BLaER1 (cell line): ENCODE data around the gene MTMR1.

ENCODE experiments used
- H3K27ac ChIP-seq: shearing (Covaris generic); formaldehyde crosslinking; 2 replicates; pipeline ENCODE4 v1.8.1; 2022
- H3K27me3 ChIP-seq: shearing (Covaris generic); formaldehyde crosslinking; 2 replicates; pipeline ENCODE4 v1.8.1; 2022
- H3K36me3 ChIP-seq: shearing (Covaris generic); formaldehyde crosslinking; 2 replicates; pipeline ENCODE4 v1.8.1; 2022
- H3K4me1 ChIP-seq: shearing (Covaris generic); formaldehyde crosslinking; 2 replicates; pipeline ENCODE4 v1.8.1; 2022
- H3K4me2 ChIP-seq: shearing (Covaris generic); formaldehyde crosslinking; 2 replicates; pipeline ENCODE4 v1.8.1; 2022
- H3K4me3 ChIP-seq: shearing (Covaris generic); formaldehyde crosslinking; 2 replicates; pipeline ENCODE4 v1.8.1; 2022
- H3K9ac ChIP-seq: shearing (Covaris generic); formaldehyde crosslinking; 2 replicates; pipeline ENCODE4 v1.8.1; 2022
- H3K9me3 ChIP-seq: shearing (Covaris generic); formaldehyde crosslinking; 2 replicates; pipeline ENCODE4 v1.8.1; 2022
- H4K20me1 ChIP-seq: shearing (Covaris generic); formaldehyde crosslinking; 2 replicates; pipeline ENCODE4 v1.8.1; 2022
- Cebpa-rat ChIP-seq: shearing (Covaris generic); IDR thresholded peaks from 2 replicates; pipeline ENCODE4 v1.8.1; 2022

The MTMR1 gene

GRCh38 chrX:150759568-150760416 lies 66.6 kb downstream of the MTMR1 start:
- no peak overlapping the region for H3K4me2 ChIP-seq
- H3K27me3 ChIP-seq, result no peaks in the 10 kb centered on the region
- H4K20me1 ChIP-seq, result no peaks in the 10 kb centered on the region
- peaks cover 11% of the 10 kb centered on the region; the same call in 1 of the 2 replicates for H3K36me3 ChIP-seq
- no peaks in the 10 kb centered on the region for H3K4me1 ChIP-seq
- no peak overlapping the region for H3K9ac ChIP-seq
- TF ChIP-seq Cebpa-rat, result no peak
- no peak overlapping the region for H3K27ac ChIP-seq
- H3K4me3 ChIP-seq, result no peak overlapping the region
- no peaks in the 10 kb centered on the region for H3K9me3 ChIP-seq

- Histone ChIP-seq H3K4me1 (peaks cover 8% of the 10 kb centered on the region; the same call in 1 of the 2 replicates), H3K9ac (no peak overlapping the region), H3K4me3 (no peak overlapping the region), H3K9me3 (no peaks in the 10 kb centered on the region), H3K27me3 (no peaks in the 10 kb centered on the region), H3K27ac (no peak overlapping the region), H3K4me2 (no peak overlapping the region), H4K20me1 (no peaks in the 10 kb centered on the region), H3K36me3 (peaks cover 6% of the 10 kb centered on the region; the same call in 1 of the 2 replicates)
- no peak for TF ChIP-seq Cebpa-rat
Measured at GRCh38 chrX:150761176-150761818, 68.1 kb downstream of the MTMR1 start.

GRCh38 chrX:150761819-150762216 lies 68.6 kb downstream of the MTMR1 start:
- peaks cover 8% of the 10 kb centered on the region; the same call in 1 of the 2 replicates for H3K4me1 ChIP-seq
- TF ChIP-seq Cebpa-rat, result no peak
- no peaks in the 10 kb centered on the region for H3K27me3 ChIP-seq
- no peak overlapping the region for H3K4me2 ChIP-seq
- no peak overlapping the region for H3K9ac ChIP-seq
- peaks cover 4% of the 10 kb centered on the region; the same call in 1 of the 2 replicates for H3K36me3 ChIP-seq
- H3K9me3 ChIP-seq, result no peaks in the 10 kb centered on the region
- H3K27ac ChIP-seq, result no peak overlapping the region
- no peak overlapping the region for H3K4me3 ChIP-seq
- H4K20me1 ChIP-seq, result no peaks in the 10 kb centered on the region

GRCh38 chrX:150762258-150763165 lies 69.3 kb downstream of the MTMR1 start:
- Histone ChIP-seq H3K9me3 (no peaks in the 10 kb centered on the region), H3K27ac (no peak overlapping the region), H4K20me1 (no peaks in the 10 kb centered on the region), H3K27me3 (no peaks in the 10 kb centered on the region), H3K4me3 (no peak overlapping the region), H3K4me2 (no peak overlapping the region), H3K4me1 (peaks cover 8% of the 10 kb centered on the region; the same call in 1 of the 2 replicates), H3K36me3 (no peaks in the 10 kb centered on the region; the same call in 1 of the 2 replicates), H3K9ac (no peak overlapping the region)
- no peak for TF ChIP-seq Cebpa-rat

- peaks cover 8% of the 10 kb centered on the region; the same call in 1 of the 2 replicates for H3K4me1 ChIP-seq
- no peaks in the 10 kb centered on the region; the same call in 1 of the 2 replicates for H3K36me3 ChIP-seq
- no peaks in the 10 kb centered on the region for H4K20me1 ChIP-seq
- no peak overlapping the region for H3K4me2 ChIP-seq
- no peak overlapping the region for H3K4me3 ChIP-seq
- no peak overlapping the region for H3K9ac ChIP-seq
- no peak for TF ChIP-seq Cebpa-rat
- no peaks in the 10 kb centered on the region for H3K9me3 ChIP-seq
- H3K27ac ChIP-seq, result no peak overlapping the region
- no peaks in the 10 kb centered on the region for H3K27me3 ChIP-seq
Measured at GRCh38 chrX:150763303-150763797, 70.2 kb downstream of the MTMR1 start.

GRCh38 chrX:150763810-150764209 lies 70.6 kb downstream of the MTMR1 start:
- no peaks in the 10 kb centered on the region; the same call in 1 of the 2 replicates for H3K36me3 ChIP-seq
- H3K27me3 ChIP-seq, result no peaks in the 10 kb centered on the region
- no peaks in the 10 kb centered on the region for H4K20me1 ChIP-seq
- no peaks in the 10 kb centered on the region for H3K9me3 ChIP-seq
- TF ChIP-seq Cebpa-rat, result no peak
- H3K4me3 ChIP-seq, result no peak overlapping the region
- H3K9ac ChIP-seq, result no peak overlapping the region
- peaks cover 8% of the 10 kb centered on the region; the same call in 1 of the 2 replicates for H3K4me1 ChIP-seq
- H3K4me2 ChIP-seq, result no peak overlapping the region
- no peak overlapping the region for H3K27ac ChIP-seq

- Histone ChIP-seq H4K20me1 (no peaks in the 10 kb centered on the region), H3K9me3 (no peaks in the 10 kb centered on the region), H3K4me1 (peaks cover 8% of the 10 kb centered on the region; the same call in 1 of the 2 replicates), H3K36me3 (no peaks in the 10 kb centered on the region; the same call in 1 of the 2 replicates), H3K4me3 (no peak overlapping the region), H3K27me3 (0 out of 2 replicates have a peak, but pooled peaks cover 5% of the 10 kb centered on the region), H3K9ac (no peak overlapping the region), H3K27ac (no peak overlapping the region), H3K4me2 (no peak overlapping the region)
- no peak for TF ChIP-seq Cebpa-rat
Measured at GRCh38 chrX:150765237-150765636, 72.0 kb downstream of the MTMR1 start.

- H3K36me3 ChIP-seq, result no peaks in the 10 kb centered on the region; the same call in 1 of the 2 replicates
- H3K4me2 ChIP-seq, result no peak overlapping the region
- H3K27ac ChIP-seq, result no peak overlapping the region
- no peaks in the 10 kb centered on the region for H4K20me1 ChIP-seq
- no peaks in the 10 kb centered on the region for H3K9me3 ChIP-seq
- H3K4me1 ChIP-seq, result peaks cover 8% of the 10 kb centered on the region; the same call in 1 of the 2 replicates
- H3K9ac ChIP-seq, result no peak overlapping the region
- H3K4me3 ChIP-seq, result no peak overlapping the region
- 0 out of 2 replicates have a peak, but pooled peaks cover 5% of the 10 kb centered on the region for H3K27me3 ChIP-seq
- no peak for TF ChIP-seq Cebpa-rat
Measured at GRCh38 chrX:150765782-150766350, 72.7 kb downstream of the MTMR1 start.
